HEK293 (cell line): ENCODE data around the gene TRAK1.

ENCODE experiments used
- CTCF ChIA-PET: fragments of 350-600 bp; formaldehyde crosslinking; extraction: SDS; loops from one replicate; lab custom pipeline; 2021; ENCODE audit warnings: antibody characterized with exemption; lab: Yijun Ruan, JAX
- POLR2A ChIA-PET: fragments of 300-600 bp; formaldehyde crosslinking; extraction: SDS; loops from one replicate; lab custom pipeline; 2020; ENCODE audit warnings: antibody characterized with exemption, inconsistent platforms; lab: Yijun Ruan, JAX
- H3K27ac ChIP-seq: fragments of 200-500 bp; sonication (Bioruptor generic); 2 replicates; pipeline ENCODE4 v1.5.1; 2014; ENCODE audit warnings: low read depth, low read length, control low read depth, inconsistent platforms; ENCODE audit errors: extremely low read depth
- H3K36me3 ChIP-seq, 2 experiments: fragments of 200-500 bp in 1 of 2; sonication (Bioruptor generic) in 1 of 2; 1 replicate in 1 of 2; 2 replicates in 1 of 2; pipeline ENCODE4 v1.5.1; 2014 to 2017; ENCODE audit warnings: inconsistent platforms in 2 of 2, low read length in 2 of 2; ENCODE audit not compliant: control insufficient read depth in 2 of 2, insufficient read depth in 1 of 2
- H3K4me1 ChIP-seq: fragments of 200-500 bp; sonication (Bioruptor generic); 2 replicates; pipeline ENCODE4 v1.5.1; 2014; ENCODE audit warnings: mild to moderate bottlenecking, low read length, inconsistent platforms; ENCODE audit not compliant: control insufficient read depth, insufficient read depth
- H3K4me3 ChIP-seq: 2 replicates; pipeline ENCODE4 v1.5.1; 2011; ENCODE audit warnings: low read depth, mild to moderate bottlenecking, control low read depth, low read length, moderate library complexity
- H3K9me3 ChIP-seq: fragments of 200-500 bp; sonication (Bioruptor generic); 2 replicates; pipeline ENCODE4 v1.5.1; 2014; ENCODE audit warnings: low read depth, low read length, inconsistent platforms; ENCODE audit not compliant: control insufficient read depth, insufficient read depth
- EGR2 ChIP-seq: fragments of 450-650 bp; formaldehyde crosslinking; IDR thresholded peaks from 2 replicates; pipeline ENCODE4 v1.5.1; 2016; ENCODE audit warnings: low read depth, missing biosample characterization, missing genetic modification characterization
- KLF7 ChIP-seq: fragments of 450-650 bp; formaldehyde crosslinking; IDR thresholded peaks from 2 replicates; pipeline ENCODE4 v1.5.1; 2016; ENCODE audit warnings: missing biosample characterization, missing genetic modification characterization, borderline replicate concordance
- TCF7L2 ChIP-seq: IDR thresholded peaks from 2 replicates; pipeline ENCODE4 v1.6.1; 2011; ENCODE audit warnings: low read depth, mild to moderate bottlenecking, inconsistent platforms, low read length, moderate library complexity, borderline replicate concordance
- ZBTB1 ChIP-seq: fragments of 450-650 bp; formaldehyde crosslinking; IDR thresholded peaks from 2 replicates; pipeline ENCODE4 v1.5.1; 2016; ENCODE audit warnings: missing biosample characterization, missing genetic modification characterization
- ZFHX2 ChIP-seq: fragments of 450-650 bp; formaldehyde crosslinking; conservative IDR thresholded peaks from 2 replicates; pipeline ENCODE4 v1.5.1; 2016; ENCODE audit warnings: missing biosample characterization, missing genetic modification characterization
- ZFP37 ChIP-seq: fragments of 450-650 bp; formaldehyde crosslinking; IDR thresholded peaks from 2 replicates; pipeline ENCODE4 v1.5.1; 2016; ENCODE audit warnings: missing biosample characterization, missing genetic modification characterization
- ZFP41 ChIP-seq: fragments of 450-650 bp; formaldehyde crosslinking; IDR thresholded peaks from 2 replicates; pipeline ENCODE4 v1.5.1; 2016; ENCODE audit warnings: missing biosample characterization, missing genetic modification characterization, borderline replicate concordance
- ZNF37A ChIP-seq: fragments of 450-650 bp; IDR thresholded peaks from 2 replicates; pipeline ENCODE4 v1.5.1; 2018; ENCODE audit warnings: missing biosample characterization, missing genetic modification characterization
- ZNF558 ChIP-seq: fragments of 450-650 bp; formaldehyde crosslinking; IDR thresholded peaks from 2 replicates; pipeline ENCODE4 v1.5.1; 2016; ENCODE audit warnings: missing biosample characterization, missing genetic modification characterization
- TF ChIP-seq, protein P1 (sequence below): fragments of 450-650 bp; formaldehyde crosslinking; IDR thresholded peaks from 2 replicates; pipeline ENCODE4 v1.5.1; 2016; ENCODE audit warnings: missing biosample characterization, missing genetic modification characterization
- TF ChIP-seq, protein P2 (sequence below): fragments of 450-650 bp; formaldehyde crosslinking; IDR thresholded peaks from 2 replicates; pipeline ENCODE4 v1.5.1; 2016; ENCODE audit warnings: missing biosample characterization, missing genetic modification characterization
- TF ChIP-seq, protein P3 (sequence below): fragments of 450-650 bp; formaldehyde crosslinking; conservative IDR thresholded peaks from 2 replicates; pipeline ENCODE4 v1.5.1; 2016; ENCODE audit warnings: low read depth, missing biosample characterization, missing genetic modification characterization

The TRAK1 gene

DNA sequence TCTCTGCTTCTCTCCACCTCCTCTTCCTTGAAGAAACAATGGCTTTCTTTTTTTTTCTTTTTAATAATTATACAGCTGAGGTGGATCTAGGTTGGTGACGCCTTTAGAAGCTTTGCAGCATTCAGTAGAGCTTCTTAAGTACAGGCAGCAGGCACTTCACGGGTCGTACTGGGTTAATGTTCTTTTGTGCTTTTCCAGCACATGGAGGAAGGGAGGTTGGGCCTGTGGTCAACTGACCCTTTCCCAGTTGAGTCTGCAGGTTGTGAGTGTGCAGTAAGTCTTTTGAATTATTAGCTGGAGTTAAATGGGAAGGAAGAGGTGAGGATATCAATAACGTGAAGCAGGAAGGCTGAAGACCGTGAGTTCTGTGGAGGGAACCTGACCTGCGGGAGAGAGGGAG, 7.0 kb downstream of the TRAK1 start:
- POLR2A ChIA-PET, result interaction anchor here (1.3 kb wide), 1 partner anchor 36 kb away, joined by 3 read pairs; no protein-coding TSS in a partner anchor
- H3K36me3 ChIP-seq, result peaks cover 0 to 3% of the 10 kb centered on the region in 2 experiments; a peak in 1 of 3 replicates
- H3K27ac ChIP-seq, result no peak overlapping the region
- no peaks in the 10 kb centered on the region for H3K9me3 ChIP-seq
- H3K4me1 ChIP-seq, result no peaks in the 10 kb centered on the region
- no peak for TF ChIP-seq ZFP37 (tag by site-specific recombination)
- TF ChIP-seq ZFP41 (tag by site-specific recombination), result no peak
- CTCF ChIA-PET, result interaction anchor here (0.6 to 4.1 kb wide), 4 partner anchors 10 to 206 kb away, joined by 3 to 18 read pairs (median 6); no protein-coding TSS in a partner anchor
- no peak overlapping the region for H3K4me3 ChIP-seq

DNA sequence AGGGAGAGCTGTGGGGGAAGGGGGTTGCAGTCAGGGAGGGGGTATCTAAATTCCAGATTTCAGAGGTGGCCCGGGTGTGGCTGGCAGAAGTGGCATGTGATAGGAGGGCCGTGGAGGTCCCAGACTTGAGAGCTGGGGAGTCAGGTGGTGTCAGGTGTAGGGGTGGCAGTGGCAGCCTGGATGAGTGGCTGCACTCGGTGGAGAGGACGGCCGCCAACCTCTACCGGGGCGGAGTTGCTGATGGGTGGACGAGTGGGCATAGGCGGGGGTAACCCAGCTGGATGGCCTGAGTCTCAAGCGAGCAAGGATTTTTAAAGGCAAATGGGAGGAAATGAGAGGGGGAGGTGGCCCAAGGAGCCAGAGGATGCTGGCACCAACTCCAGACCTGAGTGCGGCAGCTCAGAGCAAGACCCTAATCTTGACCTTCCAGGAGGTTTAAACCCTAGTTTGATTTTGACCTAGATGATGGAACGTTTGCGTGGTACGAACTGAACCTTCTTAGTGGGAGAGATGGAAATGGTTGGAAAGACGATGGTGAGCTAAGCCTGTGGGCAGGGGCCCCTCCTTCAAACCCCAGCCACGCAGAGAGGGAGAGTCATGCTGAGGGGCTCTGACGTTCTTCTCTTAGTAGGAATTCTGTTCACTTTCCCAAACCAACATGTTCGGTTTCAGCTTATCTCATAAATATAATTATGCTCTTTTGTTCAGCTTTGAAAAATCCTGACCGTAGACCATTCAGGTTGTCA, 8.0 kb downstream of the TRAK1 start:
- Histone ChIP-seq H3K4me3 (no peak overlapping the region), H3K4me1 (no peaks in the 10 kb centered on the region), H3K36me3 (peaks cover 0 to 10% of the 10 kb centered on the region in 2 experiments; a peak in 1 of 3 replicates), H3K27ac (no peak overlapping the region), H3K9me3 (no peaks in the 10 kb centered on the region)
- ChIA-PET CTCF (interaction anchor here (0.6 to 4.1 kb wide), 22 partner anchors 8 to 884 kb away, joined by 3 to 18 read pairs (median 4); partner anchors contain the start of gene TRAK1), POLR2A (interaction anchor here (1.0 to 1.3 kb wide), 3 partner anchors 37 to 137 kb away, joined by 3 read pairs; partner anchors contain the start of gene ULK4)
- TF ChIP-seq, protein P1, sequence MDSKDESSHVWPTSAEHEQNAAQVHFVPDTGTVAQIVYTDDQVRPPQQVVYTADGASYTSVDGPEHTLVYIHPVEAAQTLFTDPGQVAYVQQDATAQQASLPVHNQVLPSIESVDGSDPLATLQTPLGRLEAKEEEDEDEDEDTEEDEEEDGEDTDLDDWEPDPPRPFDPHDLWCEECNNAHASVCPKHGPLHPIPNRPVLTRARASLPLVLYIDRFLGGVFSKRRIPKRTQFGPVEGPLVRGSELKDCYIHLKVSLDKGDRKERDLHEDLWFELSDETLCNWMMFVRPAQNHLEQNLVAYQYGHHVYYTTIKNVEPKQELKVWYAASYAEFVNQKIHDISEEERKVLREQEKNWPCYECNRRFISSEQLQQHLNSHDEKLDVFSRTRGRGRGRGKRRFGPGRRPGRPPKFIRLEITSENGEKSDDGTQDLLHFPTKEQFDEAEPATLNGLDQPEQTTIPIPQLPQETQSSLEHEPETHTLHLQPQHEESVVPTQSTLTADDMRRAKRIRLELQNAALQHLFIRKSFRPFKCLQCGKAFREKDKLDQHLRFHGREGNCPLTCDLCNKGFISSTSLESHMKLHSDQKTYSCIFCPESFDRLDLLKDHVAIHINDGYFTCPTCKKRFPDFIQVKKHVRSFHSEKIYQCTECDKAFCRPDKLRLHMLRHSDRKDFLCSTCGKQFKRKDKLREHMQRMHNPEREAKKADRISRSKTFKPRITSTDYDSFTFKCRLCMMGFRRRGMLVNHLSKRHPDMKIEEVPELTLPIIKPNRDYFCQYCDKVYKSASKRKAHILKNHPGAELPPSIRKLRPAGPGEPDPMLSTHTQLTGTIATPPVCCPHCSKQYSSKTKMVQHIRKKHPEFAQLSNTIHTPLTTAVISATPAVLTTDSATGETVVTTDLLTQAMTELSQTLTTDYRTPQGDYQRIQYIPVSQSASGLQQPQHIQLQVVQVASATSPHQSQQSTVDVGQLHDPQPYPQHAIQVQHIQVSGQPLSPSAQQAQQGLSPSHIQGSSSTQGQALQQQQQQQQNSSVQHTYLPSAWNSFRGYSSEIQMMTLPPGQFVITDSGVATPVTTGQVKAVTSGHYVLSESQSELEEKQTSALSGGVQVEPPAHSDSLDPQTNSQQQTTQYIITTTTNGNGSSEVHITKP (tag by site-specific recombination), result no peak
- TF ChIP-seq ZNF558 (tag by site-specific recombination) (no peak), KLF7 (tag by site-specific recombination) (no peak), TCF7L2 (no peak), ZNF37A (tag by site-specific recombination) (no peak), EGR2 (tag by site-specific recombination) (peak; percentile 43; the same call in 1 of the 2 replicates), ZFHX2 (tag by site-specific recombination) (0 out of 2 replicates have a peak, but pooled peaks have one; percentile 10), ZBTB1 (tag by site-specific recombination) (no peak)
- TF ChIP-seq, protein P2, sequence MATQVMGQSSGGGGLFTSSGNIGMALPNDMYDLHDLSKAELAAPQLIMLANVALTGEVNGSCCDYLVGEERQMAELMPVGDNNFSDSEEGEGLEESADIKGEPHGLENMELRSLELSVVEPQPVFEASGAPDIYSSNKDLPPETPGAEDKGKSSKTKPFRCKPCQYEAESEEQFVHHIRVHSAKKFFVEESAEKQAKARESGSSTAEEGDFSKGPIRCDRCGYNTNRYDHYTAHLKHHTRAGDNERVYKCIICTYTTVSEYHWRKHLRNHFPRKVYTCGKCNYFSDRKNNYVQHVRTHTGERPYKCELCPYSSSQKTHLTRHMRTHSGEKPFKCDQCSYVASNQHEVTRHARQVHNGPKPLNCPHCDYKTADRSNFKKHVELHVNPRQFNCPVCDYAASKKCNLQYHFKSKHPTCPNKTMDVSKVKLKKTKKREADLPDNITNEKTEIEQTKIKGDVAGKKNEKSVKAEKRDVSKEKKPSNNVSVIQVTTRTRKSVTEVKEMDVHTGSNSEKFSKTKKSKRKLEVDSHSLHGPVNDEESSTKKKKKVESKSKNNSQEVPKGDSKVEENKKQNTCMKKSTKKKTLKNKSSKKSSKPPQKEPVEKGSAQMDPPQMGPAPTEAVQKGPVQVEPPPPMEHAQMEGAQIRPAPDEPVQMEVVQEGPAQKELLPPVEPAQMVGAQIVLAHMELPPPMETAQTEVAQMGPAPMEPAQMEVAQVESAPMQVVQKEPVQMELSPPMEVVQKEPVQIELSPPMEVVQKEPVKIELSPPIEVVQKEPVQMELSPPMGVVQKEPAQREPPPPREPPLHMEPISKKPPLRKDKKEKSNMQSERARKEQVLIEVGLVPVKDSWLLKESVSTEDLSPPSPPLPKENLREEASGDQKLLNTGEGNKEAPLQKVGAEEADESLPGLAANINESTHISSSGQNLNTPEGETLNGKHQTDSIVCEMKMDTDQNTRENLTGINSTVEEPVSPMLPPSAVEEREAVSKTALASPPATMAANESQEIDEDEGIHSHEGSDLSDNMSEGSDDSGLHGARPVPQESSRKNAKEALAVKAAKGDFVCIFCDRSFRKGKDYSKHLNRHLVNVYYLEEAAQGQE, result no peak
- TF ChIP-seq, protein P3, sequence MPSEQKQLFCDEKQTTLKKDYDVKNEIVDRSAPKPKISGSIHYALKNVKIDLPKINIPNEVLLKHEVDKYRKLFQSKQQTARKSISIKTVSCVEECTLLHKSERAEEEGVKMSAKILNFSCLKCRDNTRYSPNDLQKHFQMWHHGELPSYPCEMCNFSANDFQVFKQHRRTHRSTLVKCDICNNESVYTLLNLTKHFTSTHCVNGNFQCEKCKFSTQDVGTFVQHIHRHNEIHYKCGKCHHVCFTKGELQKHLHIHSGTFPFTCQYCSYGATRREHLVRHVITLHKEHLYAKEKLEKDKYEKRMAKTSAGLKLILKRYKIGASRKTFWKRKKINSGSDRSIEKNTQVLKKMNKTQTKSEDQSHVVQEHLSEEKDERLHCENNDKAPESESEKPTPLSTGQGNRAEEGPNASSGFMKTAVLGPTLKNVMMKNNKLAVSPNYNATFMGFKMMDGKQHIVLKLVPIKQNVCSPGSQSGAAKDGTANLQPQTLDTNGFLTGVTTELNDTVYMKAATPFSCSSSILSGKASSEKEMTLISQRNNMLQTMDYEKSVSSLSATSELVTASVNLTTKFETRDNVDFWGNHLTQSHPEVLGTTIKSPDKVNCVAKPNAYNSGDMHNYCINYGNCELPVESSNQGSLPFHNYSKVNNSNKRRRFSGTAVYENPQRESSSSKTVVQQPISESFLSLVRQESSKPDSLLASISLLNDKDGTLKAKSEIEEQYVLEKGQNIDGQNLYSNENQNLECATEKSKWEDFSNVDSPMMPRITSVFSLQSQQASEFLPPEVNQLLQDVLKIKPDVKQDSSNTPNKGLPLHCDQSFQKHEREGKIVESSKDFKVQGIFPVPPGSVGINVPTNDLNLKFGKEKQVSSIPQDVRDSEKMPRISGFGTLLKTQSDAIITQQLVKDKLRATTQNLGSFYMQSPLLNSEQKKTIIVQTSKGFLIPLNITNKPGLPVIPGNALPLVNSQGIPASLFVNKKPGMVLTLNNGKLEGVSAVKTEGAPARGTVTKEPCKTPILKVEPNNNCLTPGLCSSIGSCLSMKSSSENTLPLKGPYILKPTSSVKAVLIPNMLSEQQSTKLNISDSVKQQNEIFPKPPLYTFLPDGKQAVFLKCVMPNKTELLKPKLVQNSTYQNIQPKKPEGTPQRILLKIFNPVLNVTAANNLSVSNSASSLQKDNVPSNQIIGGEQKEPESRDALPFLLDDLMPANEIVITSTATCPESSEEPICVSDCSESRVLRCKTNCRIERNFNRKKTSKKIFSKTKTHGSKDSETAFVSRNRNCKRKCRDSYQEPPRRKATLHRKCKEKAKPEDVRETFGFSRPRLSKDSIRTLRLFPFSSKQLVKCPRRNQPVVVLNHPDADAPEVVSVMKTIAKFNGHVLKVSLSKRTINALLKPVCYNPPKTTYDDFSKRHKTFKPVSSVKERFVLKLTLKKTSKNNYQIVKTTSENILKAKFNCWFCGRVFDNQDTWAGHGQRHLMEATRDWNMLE (tag by site-specific recombination), result no peak
